ENCODE data around the gene TMEM61.

GRCh38 chr1:55006931-55007330, 26.5 kb downstream of the TMEM61 start:
- TF ChIP-seq CTCF (IDR thresholded peaks at IDR 0.05) (no peak), POLR2A (IDR thresholded peaks at IDR 0.05) (no peak)
